Skeletal muscle tissue (tissue), 4 donors: Measurements from ENCODE around the gene FANCD2. TPM values are rescaled to one million over a fixed set of nuclear protein-coding genes. Genes with fewer than 3 reads are reported as not detected.
"Not testable (repeated sequence)": the region's sequence is repeated elsewhere in the genome, so short reads cannot be mapped to it uniquely, and the experiment has no call there.

Experiments used
- H3K27ac ChIP-seq: one replicate; pipeline ENCODE4 v1.7.0; 2013; ENCODE audit warnings: mild to moderate bottlenecking, low read depth, low read length, inconsistent platforms
- H3K27me3 ChIP-seq, 3 donors: one replicate each; pipeline ENCODE4 v1.7.0; 2013; ENCODE audit warnings: low read length in 3 of 3; ENCODE audit not compliant: control insufficient read depth in 3 of 3, insufficient read depth in 3 of 3
- H3K36me3 ChIP-seq, 3 donors: one replicate each; pipeline ENCODE4 v1.7.0; 2013; ENCODE audit warnings: low read length in 3 of 3; ENCODE audit not compliant: control insufficient read depth in 3 of 3, insufficient read depth in 3 of 3
- H3K4me1 ChIP-seq, 3 donors: one replicate each; pipeline ENCODE4 v1.7.0; 2013; ENCODE audit warnings: low read length in 3 of 3, mild to moderate bottlenecking in 3 of 3; ENCODE audit not compliant: control insufficient read depth in 3 of 3, insufficient read depth in 3 of 3
- H3K4me3 ChIP-seq, 3 donors: one replicate each; pipeline ENCODE4 v1.7.0; 2013; ENCODE audit warnings: low read length in 3 of 3
- H3K9ac ChIP-seq, 3 donors: one replicate each; pipeline ENCODE4 v1.7.0; 2013; ENCODE audit warnings: low read length in 3 of 3, mild to moderate bottlenecking in 3 of 3, moderate library complexity in 2 of 3, low read depth in 1 of 3
- H3K9me3 ChIP-seq, 3 donors: one replicate each; pipeline ENCODE4 v1.7.0; 2013; ENCODE audit warnings: low read length in 3 of 3; ENCODE audit not compliant: control insufficient read depth in 3 of 3
- total RNA-seq: library from RNA; depleted of rRNA; stranded (reverse); fragments of >200 nt; gene quantifications from one replicate; pipeline ENCODE4 v1.2.3, GENCODE V29; 2014
- donor health status: Osteomylitis.

Gene FANCD2
- total RNA-seq, 1 donor from 2014 or later = 11.5 TPM

- Histone ChIP-seq H3K9me3 (no peaks in the 10 kb centered on the region), H3K27me3 (no peaks in the 10 kb centered on the region), H3K36me3 (no peaks in the 10 kb centered on the region)
Measured at GRCh38 chr3:10004960-10005564, 21.2 kb upstream of the FANCD2 start.

GRCh38 chr3:10006048-10006761 lies 20.0 kb upstream of the FANCD2 start:
- H3K4me3 ChIP-seq = no peak overlapping the region
- H3K27me3 ChIP-seq = no peaks in the 10 kb centered on the region
- peaks cover 18 to 36% (median 27%) of the 10 kb centered on the region in 3 donors for H3K4me1 ChIP-seq
- H3K9ac ChIP-seq = no peak overlapping the region
- no peaks in the 10 kb centered on the region for H3K36me3 ChIP-seq
- H3K9me3 ChIP-seq = no peaks in the 10 kb centered on the region
- no peak overlapping the region for H3K27ac ChIP-seq

More at GRCh38 chr3:10004960-10005564, 21.2 kb upstream of the FANCD2 start:
- Histone ChIP-seq H3K27ac (no peak overlapping the region), H3K9ac (no peak overlapping the region), H3K4me3 (no peak overlapping the region), H3K4me1 (peaks cover 13 to 29% (median 20%) of the 10 kb centered on the region in 3 donors)

GRCh38 chr3:10006762-10007090 lies 19.5 kb upstream of the FANCD2 start:
- Histone ChIP-seq H3K36me3 (no peaks in the 10 kb centered on the region), H3K9ac (no peak overlapping the region), H3K9me3 (no peaks in the 10 kb centered on the region), H3K27me3 (no peaks in the 10 kb centered on the region), H3K4me1 (peaks cover 18 to 40% (median 31%) of the 10 kb centered on the region in 3 donors), H3K27ac (no peak overlapping the region), H3K4me3 (no peak overlapping the region)

- Histone ChIP-seq H3K9me3 (no peaks in the 10 kb centered on the region), H3K4me1 (peaks cover 18 to 42% (median 31%) of the 10 kb centered on the region in 3 donors), H3K4me3 (no peak overlapping the region), H3K27ac (no peak overlapping the region), H3K27me3 (no peaks in the 10 kb centered on the region), H3K9ac (no peak overlapping the region), H3K36me3 (no peaks in the 10 kb centered on the region)
Measured at GRCh38 chr3:10007126-10007782, 19.0 kb upstream of the FANCD2 start.

- H3K27me3 ChIP-seq, H3K9me3 ChIP-seq, H3K36me3 ChIP-seq: not testable (repeated sequence)
- peaks cover 18 to 42% (median 31%) of the 10 kb centered on the region in 3 donors for H3K4me1 ChIP-seq
- peak overlapping the region in 1 of 3 donors; percentile 72 for H3K4me3 ChIP-seq
- peak overlapping the region in 1 of 3 donors; percentile 74 for H3K9ac ChIP-seq
- peak overlapping the region; percentile 54 for H3K27ac ChIP-seq
Measured at GRCh38 chr3:10008216-10008587, 18.0 kb upstream of the FANCD2 start.

GRCh38 chr3:10008588-10009344 lies 17.5 kb upstream of the FANCD2 start:
- Histone ChIP-seq H3K9me3 (no peaks in the 10 kb centered on the region), H3K9ac (peak overlapping the region; percentile 57 to 74 (median 72)), H3K36me3 (no peaks in the 10 kb centered on the region), H3K27ac (peak overlapping the region; percentile 54), H3K27me3 (no peaks in the 10 kb centered on the region), H3K4me3 (peak overlapping the region; percentile 72 to 79 (median 76)), H3K4me1 (peaks cover 18 to 42% (median 31%) of the 10 kb centered on the region in 3 donors)

- Histone ChIP-seq H3K27me3 (no peaks in the 10 kb centered on the region), H3K27ac (no peak overlapping the region), H3K9ac (peak overlapping the region; percentile 79 to 84 (median 82)), H3K36me3 (no peaks in the 10 kb centered on the region), H3K9me3 (no peaks in the 10 kb centered on the region), H3K4me3 (peak overlapping the region; percentile 75 to 84 (median 78)), H3K4me1 (peaks cover 23 to 44% (median 36%) of the 10 kb centered on the region in 3 donors)
Measured at GRCh38 chr3:10010421-10010877, 15.8 kb upstream of the FANCD2 start.

GRCh38 chr3:10010878-10011465 lies 15.3 kb upstream of the FANCD2 start:
- H3K36me3 ChIP-seq = no peaks in the 10 kb centered on the region
- H3K27ac ChIP-seq = no peak overlapping the region
- H3K4me3 ChIP-seq = peak overlapping the region; percentile 75 to 84 (median 78)
- H3K27me3 ChIP-seq = no peaks in the 10 kb centered on the region
- no peaks in the 10 kb centered on the region for H3K9me3 ChIP-seq
- peak overlapping the region; percentile 79 to 84 (median 82) for H3K9ac ChIP-seq
- H3K4me1 ChIP-seq = peaks cover 27 to 48% (median 38%) of the 10 kb centered on the region in 3 donors

- H3K4me1 ChIP-seq = peaks cover 27 to 42% (median 36%) of the 10 kb centered on the region in 3 donors
- peak overlapping the region in 1 of 3 donors; percentile 78 for H3K4me3 ChIP-seq
Measured at GRCh38 chr3:10011631-10012030, 14.6 kb upstream of the FANCD2 start.

More at GRCh38 chr3:10011631-10012030, 14.6 kb upstream of the FANCD2 start:
- Histone ChIP-seq H3K27me3 (no peaks in the 10 kb centered on the region), H3K9me3 (no peaks in the 10 kb centered on the region), H3K36me3 (no peaks in the 10 kb centered on the region), H3K27ac (no peak overlapping the region), H3K9ac (no peak overlapping the region)
